Measurements from ENCODE around the gene LRRC8E.

- no peak for TF ChIP-seq POLR2A (IDR thresholded peaks at IDR 0.05; ENCODE audit: low read depth, low read length)
- TF ChIP-seq PAX5 (IDR thresholded peaks at IDR 0.05; ENCODE audit: insufficient read depth, low read length, severe bottlenecking), result no peak
- TF ChIP-seq POLR2AphosphoS5 (IDR thresholded peaks at IDR 0.05; ENCODE audit: low read depth, low read length), result no peak
- TF ChIP-seq TAF1 (IDR thresholded peaks at IDR 0.05; ENCODE audit: low read depth, low read length), result no peak
Observed at GRCh38 chr19:7852851-7853769, 35.2 kb upstream of the LRRC8E start.
